Measurements from ENCODE around the gene EML1. TPM values are rescaled to one million over a fixed set of nuclear protein-coding genes. Genes with fewer than 3 reads are reported as not detected.

The EML1 gene
- total RNA-seq, 4 donors from 2014 or later: 12.5 to 19.1 (median 16.6) TPM

DNA sequence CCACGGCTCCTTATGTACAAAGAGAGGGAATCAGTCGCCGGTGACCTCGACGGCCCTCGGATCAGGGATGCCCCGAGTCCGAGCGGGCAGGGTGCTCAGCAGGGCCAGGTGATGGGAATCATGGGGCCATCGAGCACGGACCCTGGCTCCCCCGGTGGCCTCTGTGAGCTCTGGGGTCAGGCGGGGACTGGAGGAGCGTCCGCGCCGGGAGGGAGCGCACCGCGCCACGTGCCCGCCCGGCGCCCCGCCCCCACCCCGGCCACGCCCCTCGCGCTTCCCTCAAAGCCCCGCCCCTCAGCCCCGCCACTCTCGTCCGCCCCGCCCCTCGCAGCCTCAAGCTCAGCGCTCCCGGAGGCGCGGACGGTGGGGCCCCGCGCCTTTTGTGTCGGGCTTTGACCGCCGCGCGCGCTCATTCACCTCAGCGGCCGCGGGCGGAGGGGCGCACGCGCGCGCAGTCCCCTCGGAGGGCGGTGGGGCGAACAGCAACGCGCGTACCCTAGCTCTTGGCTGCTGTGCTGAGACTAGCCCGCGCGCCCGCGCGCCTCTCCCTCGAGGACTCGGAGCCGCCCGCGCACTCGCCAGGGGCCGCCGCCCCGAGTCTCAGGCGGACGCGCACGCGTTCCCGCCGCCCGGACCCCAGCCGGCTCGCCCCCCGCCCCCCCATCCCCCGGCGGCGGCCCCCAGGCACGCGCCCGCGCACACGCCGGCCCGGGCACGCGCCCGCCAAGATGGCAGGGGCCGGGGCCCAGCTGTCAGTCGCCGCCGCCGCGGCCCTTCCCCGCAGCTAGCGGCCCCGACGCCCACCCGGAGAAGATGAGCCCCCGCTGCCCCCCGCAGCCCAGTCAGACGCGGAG lies 178.1 kb downstream of the EML1 start:
- no peaks in the 10 kb centered on the region for H3K9me3 ChIP-seq
- peak overlapping the region; percentile 60 to 85 (median 76) for H3K27ac ChIP-seq
- H3K27me3 ChIP-seq: no peaks in the 10 kb centered on the region
- DNase-seq (peak; percentile 54 to 68), ATAC-seq (peak; percentile 86 to 90)
- no peaks in the 10 kb centered on the region for H3K4me1 ChIP-seq
- in situ Hi-C loops (cut with MboI; ENCODE audit: low sequenced_read_pairs in 4 of 4) (no loop called here), intact Hi-C loops (cut with DNase I; ENCODE audit: low total_unique reads) (no loop called here)
- TF ChIP-seq, protein P1, sequence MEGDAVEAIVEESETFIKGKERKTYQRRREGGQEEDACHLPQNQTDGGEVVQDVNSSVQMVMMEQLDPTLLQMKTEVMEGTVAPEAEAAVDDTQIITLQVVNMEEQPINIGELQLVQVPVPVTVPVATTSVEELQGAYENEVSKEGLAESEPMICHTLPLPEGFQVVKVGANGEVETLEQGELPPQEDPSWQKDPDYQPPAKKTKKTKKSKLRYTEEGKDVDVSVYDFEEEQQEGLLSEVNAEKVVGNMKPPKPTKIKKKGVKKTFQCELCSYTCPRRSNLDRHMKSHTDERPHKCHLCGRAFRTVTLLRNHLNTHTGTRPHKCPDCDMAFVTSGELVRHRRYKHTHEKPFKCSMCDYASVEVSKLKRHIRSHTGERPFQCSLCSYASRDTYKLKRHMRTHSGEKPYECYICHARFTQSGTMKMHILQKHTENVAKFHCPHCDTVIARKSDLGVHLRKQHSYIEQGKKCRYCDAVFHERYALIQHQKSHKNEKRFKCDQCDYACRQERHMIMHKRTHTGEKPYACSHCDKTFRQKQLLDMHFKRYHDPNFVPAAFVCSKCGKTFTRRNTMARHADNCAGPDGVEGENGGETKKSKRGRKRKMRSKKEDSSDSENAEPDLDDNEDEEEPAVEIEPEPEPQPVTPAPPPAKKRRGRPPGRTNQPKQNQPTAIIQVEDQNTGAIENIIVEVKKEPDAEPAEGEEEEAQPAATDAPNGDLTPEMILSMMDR (IDR thresholded peaks at IDR 0.05 in 4 of 5, conservative IDR thresholded peaks at IDR 0.05 in 1 of 5): no peak
- peak; percentile 50 to 65 for TF ChIP-seq POLR2A (IDR thresholded peaks at IDR 0.05)
- no peaks in the 10 kb centered on the region for H3K36me3 ChIP-seq
- H3K4me3 ChIP-seq: peak overlapping the region; percentile 70 to 86 (median 78)

- intact Hi-C loops (cut with DNase I; ENCODE audit: low total_unique reads) (no loop called here), in situ Hi-C loops (cut with MboI; ENCODE audit: low sequenced_read_pairs in 4 of 4) (no loop called here)
- Histone ChIP-seq H3K9me3 (no peaks in the 10 kb centered on the region), H3K36me3 (no peaks in the 10 kb centered on the region), H3K4me1 (no peaks in the 10 kb centered on the region), H3K27ac (peak overlapping the region in 3 of 4 donors; percentile 47 to 85 (median 68)), H3K27me3 (no peaks in the 10 kb centered on the region), H3K4me3 (peak overlapping the region; percentile 70 to 86 (median 78))
- ATAC-seq: peak; percentile 49 to 55
- DNase-seq: no peak
- TF ChIP-seq POLR2A (IDR thresholded peaks at IDR 0.05): no peak
- TF ChIP-seq, protein P1 (IDR thresholded peaks at IDR 0.05 in 4 of 5, conservative IDR thresholded peaks at IDR 0.05 in 1 of 5): no peak
These were observed 178.9 kb downstream of the EML1 start for GRCh38 chr14:99971941-99972747.

GRCh38 chr14:99972748-99973466 lies 179.7 kb downstream of the EML1 start:
- TF ChIP-seq, protein P1 (IDR thresholded peaks at IDR 0.05 in 4 of 5, conservative IDR thresholded peaks at IDR 0.05 in 1 of 5): no peak
- TF ChIP-seq POLR2A (IDR thresholded peaks at IDR 0.05): no peak
- no peaks in the 10 kb centered on the region for H3K9me3 ChIP-seq
- peak overlapping the region in 3 of 4 donors; percentile 47 to 85 (median 68) for H3K27ac ChIP-seq
- H3K36me3 ChIP-seq: no peaks in the 10 kb centered on the region
- no peaks in the 10 kb centered on the region for H3K27me3 ChIP-seq
- intact Hi-C loops (cut with DNase I; ENCODE audit: low total_unique reads) (no loop called here), in situ Hi-C loops (cut with MboI; ENCODE audit: low sequenced_read_pairs in 4 of 4) (no loop called here)
- no peak for ATAC-seq
- no peak for DNase-seq
- H3K4me3 ChIP-seq: peak overlapping the region; percentile 70 to 86 (median 78)
- no peaks in the 10 kb centered on the region for H3K4me1 ChIP-seq

DNA sequence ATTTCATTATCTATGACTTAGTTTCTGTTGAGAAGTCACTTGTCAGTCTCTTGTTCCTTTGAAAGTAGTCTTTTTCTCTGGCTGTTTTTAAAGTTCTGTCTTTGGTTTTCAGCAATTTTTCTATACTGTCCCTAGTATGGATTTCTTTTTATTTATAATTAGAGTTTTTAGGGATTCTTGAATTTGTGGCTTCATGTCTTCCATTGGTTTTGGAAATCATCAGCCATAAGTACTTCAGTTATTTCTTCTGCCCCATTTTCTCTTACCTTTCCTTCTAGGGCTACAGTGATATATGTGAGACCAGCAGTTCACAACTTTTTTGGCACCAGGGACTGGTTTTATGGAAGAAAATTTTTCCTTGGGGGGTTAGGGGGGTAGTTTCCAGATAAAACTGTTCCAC lies 182.0 kb downstream of the EML1 start:
- intact Hi-C loops (cut with DNase I; ENCODE audit: low total_unique reads) (no loop called here), in situ Hi-C loops (cut with MboI; ENCODE audit: low sequenced_read_pairs in 4 of 4) (loop anchor here in 2 of 4 donors (25.0 kb wide), 2 partner anchors 212 to 412 kb away; partner anchors contain the start of gene WDR25 (in 1 of the 2))
- no peak overlapping the region for H3K4me3 ChIP-seq
- no peaks in the 10 kb centered on the region for H3K36me3 ChIP-seq
- TF ChIP-seq, protein P1 (IDR thresholded peaks at IDR 0.05 in 4 of 5, conservative IDR thresholded peaks at IDR 0.05 in 1 of 5): no peak
- TF ChIP-seq POLR2A (IDR thresholded peaks at IDR 0.05): no peak
- H3K4me1 ChIP-seq: no peaks in the 10 kb centered on the region
- no peaks in the 10 kb centered on the region for H3K9me3 ChIP-seq
- no peak overlapping the region for H3K27ac ChIP-seq
- DNase-seq (no peak), ATAC-seq (no peak)
- H3K27me3 ChIP-seq: no peaks in the 10 kb centered on the region

All from gastrocnemius medialis (tissue), 4 donors.